HG03039 (cell line): ENCODE measurements around the gene PSMC3IP.
"Not testable (repeated sequence)": the region's sequence is repeated elsewhere in the genome, so short reads cannot be mapped to it uniquely, and the experiment has no call there.

Experiments used
- ATAC-seq: cut with Tn5 transposase; IDR thresholded peaks from one replicate; pipeline ENCODE4 v1.9.1; 2021; ENCODE audit warnings: mild to moderate bottlenecking, moderate library complexity; ENCODE audit not compliant: unreplicated experiment

The PSMC3IP gene, protein sequence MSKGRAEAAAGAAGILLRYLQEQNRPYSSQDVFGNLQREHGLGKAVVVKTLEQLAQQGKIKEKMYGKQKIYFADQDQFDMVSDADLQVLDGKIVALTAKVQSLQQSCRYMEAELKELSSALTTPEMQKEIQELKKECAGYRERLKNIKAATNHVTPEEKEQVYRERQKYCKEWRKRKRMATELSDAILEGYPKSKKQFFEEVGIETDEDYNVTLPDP

DNA sequence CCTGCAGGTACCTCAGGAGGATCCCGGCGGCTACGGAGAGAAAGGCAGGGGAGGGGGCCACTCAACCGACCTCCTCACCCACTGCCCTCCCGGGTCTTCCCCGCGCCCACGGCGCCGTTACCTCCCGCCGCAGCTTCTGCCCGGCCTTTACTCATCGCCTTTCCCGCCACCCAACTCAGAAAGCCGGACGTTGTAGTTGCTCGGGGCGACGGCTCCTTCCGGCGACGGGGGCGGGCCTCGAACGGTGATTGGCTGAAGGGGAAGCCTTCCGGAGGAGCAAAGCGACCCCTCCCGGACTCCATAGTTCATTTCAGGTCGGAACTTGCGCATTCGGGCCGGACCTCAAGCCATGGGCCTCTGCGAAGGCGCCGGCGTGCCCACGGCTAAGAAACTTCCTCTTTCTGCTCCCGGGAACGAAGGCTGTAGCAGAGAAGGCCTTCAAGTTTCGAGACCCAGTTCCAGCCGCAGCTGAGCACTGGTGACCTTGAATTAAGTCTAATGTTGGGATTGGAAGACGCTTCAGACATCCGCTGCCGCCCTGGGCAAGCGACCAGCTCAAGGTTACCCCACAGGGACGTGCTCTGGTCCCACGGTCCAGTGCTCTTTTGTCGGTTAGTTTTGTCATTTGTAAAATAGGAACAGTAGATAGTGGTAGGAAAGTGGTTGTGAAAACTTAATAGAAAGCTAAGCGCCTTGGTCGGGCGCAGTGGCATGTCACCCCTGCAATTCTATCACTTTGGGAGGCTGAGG lies at the start of gene PSMC3IP:
PSMC3IP (minus strand) TSS at position 198 of the 750 bp plus-strand sequence; CDS start at position 155, 43 bp downstream.
- ATAC-seq, result peak; percentile 51

DNA sequence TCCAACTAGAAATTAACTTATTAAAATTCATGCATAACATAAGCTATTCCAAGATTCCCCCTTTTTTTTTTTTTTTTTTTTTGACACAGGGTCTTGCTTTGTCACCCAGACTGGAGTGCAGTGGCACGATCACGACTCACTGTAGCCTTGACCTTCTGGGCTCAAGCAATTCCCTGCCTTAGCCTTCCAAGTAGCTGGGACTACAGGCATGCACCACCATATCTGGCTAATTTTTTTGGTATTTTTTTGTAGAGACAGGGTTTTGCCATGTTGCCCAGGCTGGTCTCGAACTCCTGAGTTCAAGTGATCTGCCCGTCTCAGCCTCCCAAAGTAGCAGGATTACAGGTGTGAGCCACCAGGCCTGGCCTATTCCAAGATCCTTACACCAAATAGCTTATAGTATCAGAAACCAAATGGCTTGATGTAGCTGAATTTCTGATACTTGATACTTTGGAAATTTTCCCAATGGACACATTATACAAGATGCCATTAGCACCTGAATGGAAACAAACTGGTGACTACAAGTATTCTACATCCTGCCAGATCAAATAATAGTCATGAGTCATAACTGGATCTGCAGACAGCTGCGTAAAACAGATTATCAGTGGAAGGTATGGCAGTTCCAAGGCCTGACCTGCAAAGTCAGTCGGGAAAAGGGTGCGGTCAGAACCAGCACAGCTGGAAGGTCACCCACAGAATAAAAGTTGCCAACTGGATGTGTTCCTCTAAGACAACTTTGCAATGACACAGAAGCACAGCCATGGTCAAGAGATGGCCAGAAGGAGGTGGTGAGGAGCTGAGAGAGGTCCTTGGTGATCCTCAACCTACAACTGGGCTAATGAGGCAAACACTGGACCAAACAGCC lies 46.4 kb upstream of the PSMC3IP start:
- ATAC-seq, result no peak

DNA sequence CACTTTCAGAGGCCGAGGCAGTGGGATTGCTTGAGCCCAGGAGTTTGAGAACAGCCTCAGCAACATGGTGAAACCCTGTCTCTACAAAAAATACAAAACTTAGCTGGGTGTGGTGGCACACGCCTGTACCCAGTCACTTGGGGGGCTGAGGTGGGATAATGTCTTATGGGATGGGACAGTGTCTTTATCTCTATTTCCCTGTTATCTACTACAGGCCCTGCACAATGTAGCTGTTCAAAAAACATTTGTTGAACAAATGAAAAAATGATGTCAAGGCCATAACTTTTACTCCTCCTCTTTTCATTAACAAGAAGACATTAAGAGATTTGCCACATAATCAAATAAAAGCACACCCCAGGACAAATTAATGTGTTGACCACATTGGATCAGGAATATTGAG lies 45.7 kb upstream of the PSMC3IP start:
- ATAC-seq, result no peak

DNA sequence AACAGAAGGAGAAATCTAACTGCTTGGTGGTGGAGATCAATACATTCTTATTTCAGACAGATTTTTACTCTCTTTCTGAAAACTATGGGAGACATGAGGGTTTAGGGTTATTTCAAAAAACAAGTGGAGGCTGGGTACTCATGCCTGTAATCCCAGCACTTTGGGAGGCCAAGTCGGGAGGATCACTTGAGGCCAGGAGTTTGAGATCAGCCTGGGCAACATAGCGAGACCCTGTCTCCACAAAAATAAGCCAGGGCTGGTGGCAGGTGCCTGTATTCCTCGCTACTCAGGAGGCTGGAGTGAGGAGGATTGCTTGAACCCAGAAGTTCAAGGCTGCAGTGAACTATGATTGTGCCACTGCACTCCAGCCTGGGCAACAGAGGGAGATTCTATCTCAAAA lies 44.5 kb upstream of the PSMC3IP start:
- ATAC-seq, result not testable (repeated sequence)

DNA sequence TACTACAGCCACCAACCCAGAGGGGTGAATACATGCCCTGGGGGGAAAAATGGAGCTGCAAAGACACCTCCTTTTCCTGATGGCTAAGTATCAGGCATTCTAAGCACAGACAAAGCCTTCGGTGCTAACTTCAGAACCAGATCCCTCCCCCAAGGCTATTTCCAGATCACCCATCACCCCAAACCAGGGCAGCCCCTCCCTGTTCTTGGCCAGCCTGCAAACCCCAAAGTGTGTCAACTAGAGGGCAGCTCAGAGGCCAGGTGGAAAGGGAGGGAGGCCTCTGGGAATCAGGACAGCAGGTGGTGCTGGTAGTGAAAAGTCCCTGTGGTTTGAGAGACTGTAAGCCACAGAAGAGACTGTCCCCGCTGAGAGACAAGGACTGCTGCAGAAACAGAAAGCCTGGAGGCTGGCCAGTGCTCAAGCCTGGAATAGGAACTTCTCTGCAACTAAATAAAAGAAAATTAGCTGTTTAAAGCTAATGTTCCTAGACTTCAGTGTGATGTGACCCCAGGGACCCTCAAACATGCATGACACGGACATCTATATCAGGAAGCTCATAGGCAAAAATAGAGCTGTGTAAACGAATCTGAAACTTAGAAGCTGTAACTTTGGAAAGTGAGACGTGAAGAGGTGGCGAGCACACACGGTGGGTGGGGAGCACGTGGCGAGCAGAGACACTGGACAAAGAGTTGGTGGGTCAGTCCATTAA lies 41.1 kb upstream of the PSMC3IP start:
- peak; percentile 81 for ATAC-seq

DNA sequence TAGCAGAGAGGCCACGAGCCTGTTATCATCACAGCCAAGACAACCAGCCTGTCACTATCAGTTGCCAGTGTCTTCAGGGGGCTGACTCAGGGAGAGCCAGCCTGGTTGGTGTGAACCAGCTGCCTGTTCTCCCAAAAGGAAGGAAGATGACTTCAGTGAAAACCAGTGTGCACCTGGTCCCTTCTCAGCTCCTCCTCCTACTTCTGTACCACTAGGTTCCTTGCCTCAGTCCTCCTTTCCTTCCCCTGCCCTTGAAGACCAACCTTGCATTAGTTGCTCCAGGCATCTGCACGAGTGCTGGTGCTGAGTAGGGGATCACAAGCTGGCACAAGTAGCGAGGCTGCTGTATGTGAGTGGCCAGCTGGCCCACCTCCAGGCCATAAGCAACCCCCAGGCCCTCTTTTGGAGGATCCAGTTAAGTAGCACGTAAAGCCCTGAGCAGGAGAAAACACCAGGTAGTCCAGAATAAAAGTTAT lies 40.5 kb upstream of the PSMC3IP start:
- ATAC-seq, result no peak

DNA sequence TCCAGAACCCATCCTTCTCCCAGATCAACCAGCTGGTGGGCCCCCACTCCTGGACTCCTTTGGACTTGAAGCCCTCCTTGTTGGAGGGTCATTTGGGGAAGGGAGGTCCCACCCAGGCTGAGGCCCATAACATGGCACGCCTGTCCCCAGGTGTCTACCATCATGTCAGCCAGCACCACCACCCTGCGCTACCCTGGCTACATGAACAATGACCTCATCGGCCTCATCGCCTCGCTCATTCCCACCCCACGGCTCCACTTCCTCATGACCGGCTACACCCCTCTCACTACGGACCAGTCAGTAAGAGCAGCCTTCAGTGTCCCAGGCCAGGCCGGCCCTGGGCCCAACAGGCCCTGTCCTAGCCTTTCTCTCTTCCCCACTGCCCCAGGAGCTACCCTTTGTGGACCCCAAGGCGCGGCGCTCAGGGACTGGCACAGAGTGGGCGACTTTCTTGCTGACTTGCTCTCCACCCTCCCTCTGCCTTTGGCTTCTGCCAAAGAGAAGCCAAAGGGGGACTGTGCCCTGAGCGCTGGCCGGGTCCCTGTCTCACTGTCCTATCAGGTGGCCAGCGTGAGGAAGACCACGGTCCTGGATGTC lies 36.3 kb upstream of the PSMC3IP start:
- ATAC-seq, result no peak

DNA sequence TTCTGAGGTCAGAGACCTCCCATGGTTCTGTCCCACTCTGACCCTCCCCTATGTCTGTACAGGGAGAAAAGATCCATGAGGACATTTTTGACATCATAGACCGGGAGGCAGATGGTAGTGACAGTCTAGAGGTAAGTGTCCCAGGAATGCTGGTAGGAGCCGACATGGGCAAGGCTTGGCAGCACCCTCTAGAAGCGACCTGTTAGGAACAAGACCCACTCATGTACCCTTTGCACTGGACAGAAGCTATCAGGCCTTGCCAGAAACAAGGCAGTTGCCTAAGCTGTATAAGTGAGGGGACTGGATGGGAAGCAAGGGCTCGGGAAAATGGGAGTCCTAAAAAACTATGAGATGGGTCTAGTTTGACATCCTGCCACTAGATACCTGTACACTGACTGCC lies 34.5 kb upstream of the PSMC3IP start:
- ATAC-seq, result no peak

DNA sequence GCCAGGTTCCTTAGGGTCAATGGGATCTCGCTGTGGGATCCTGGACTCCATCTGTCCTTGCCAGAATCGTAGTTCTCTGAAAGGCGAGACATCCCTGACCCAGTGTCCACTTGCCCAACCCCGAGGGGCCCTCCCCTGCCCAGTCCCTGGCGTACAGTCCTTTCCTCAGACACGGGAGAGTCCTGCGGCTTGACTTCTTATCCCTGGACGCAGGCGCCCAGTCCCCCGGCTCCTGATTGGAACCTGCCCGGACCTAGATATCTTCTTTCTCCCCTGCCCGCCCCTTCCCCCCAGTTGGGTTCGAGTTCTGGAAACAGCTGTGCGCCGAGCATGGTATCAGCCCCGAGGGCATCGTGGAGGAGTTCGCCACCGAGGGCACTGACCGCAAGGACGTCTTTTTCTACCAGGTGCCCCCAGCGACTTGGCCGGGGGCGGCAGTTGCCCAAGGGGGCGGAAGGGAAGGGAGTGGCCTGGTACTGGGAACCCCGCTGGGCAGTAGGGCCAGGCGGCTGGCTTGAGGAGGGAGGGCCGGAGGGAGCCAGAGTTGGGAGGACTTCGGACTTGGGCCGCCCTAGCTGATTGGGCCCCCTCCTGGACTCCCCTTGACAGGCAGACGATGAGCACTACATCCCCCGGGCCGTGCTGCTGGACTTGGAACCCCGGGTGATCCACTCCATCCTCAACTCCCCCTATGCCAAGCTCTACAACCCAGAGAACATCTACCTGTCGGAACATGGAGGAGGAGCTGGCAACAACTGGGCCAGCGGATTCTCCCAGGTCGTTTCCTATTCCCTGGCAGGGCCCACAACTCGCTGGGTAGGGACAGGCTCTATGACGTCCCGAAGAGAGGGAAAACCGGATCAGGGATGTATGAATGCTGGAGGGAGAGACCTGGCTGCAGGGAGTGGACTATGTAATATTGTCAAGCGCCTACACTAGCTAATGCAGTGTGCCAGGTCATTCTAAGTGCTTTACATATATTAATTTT lies 32.6 kb upstream of the PSMC3IP start:
- not testable (repeated sequence) for ATAC-seq

DNA sequence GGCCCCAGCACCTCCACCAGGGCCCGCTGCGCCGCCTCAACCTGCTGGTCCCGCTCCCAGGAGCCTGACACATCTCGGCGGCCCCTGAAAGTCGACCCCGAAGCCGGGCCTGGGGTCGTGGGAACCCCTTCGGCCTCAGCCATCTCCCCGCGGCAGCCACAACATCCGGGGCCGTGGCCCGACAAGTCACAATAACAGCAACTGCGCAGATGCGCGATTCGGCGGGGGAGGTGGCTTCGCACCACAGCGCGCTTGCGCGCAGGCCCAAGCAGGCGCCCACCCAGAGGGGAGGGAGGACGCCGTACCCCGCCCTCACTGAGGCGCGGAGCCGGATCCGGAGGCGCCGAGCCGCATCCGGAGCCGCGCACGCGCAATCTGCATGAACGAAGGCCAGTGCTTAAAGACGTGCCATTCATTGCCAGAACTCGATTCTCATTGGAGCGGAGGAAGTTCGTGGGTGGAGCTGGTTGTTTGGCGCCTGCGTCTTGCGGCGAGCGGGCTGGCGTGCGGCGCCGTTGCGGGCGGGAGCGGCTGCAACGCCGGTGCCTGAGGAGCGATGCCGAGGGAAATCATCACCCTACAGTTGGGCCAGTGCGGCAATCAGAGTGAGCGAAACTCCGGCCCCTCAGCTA lies 31.8 kb upstream of the PSMC3IP start, which contains the start of the genes RETREG3 and TUBG1:
RETREG3 (minus strand) TSS at position 193 of the 632 bp plus-strand sequence; CDS start at position 143, 50 bp downstream.
TUBG1 (plus strand) TSS at position 502 of the 632 bp plus-strand sequence; CDS start at position 557, 55 bp downstream.
- ATAC-seq, result peak; percentile 83

DNA sequence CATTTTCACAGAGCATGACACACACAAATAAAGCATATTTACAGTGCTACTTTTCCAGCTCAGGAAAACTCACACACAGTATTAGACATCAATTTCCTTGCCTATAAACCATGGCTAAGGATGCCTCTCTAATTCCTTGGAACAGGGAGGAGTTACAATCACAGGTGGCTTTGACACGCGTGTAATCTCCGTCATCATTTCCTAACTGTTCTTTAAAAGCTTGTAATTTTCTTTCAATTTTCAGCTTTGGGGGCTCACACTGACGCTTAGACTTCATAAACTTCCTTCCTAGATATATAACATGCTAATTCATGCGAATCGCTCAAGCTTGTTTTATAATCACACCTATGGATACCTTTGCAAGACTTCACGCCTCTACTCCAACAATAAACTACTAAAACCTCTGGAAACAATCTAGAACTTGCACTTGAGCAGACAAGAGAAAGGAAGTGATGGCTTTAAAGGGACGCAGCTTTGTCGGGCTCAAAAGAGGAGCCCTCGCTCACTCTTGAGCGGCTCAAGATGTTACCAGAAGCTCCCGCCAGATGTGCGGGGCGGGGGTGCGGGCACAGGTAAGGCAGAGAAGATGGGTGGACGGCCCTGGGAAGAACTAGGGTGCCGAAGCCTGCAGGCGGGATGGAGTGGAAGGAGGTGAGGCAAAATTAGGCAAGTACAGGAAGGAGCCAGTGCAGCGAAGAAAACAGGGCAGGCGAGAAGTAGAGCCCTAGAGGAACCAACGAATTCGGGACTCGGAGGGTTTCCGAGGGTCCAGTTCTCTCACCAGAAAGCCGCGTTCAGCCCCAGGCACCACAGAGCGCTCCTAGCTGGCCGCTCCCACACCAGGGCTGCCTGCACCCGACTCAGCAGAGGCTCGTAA lies 31.0 kb upstream of the PSMC3IP start:
- ATAC-seq, result peak; percentile 23

DNA sequence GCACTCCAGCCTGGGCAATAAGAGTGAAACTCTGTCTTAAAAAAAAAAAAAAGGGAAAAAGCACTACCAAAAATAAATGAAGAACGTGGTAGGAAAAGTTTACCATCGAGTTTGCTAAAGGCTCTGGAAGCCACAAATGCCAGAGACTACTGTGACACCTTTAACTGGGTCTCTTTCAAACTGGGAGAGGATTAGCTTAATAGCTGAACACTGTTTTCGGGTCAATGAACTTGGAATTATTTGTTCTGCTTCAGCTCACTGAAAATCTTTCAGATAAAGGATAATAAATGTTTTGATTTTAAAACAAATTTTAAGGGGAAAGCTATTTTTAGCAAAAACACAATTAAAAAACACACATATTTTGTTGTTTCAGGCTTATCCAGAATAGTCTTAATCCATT lies 30.2 kb upstream of the PSMC3IP start:
- ATAC-seq, result no peak

DNA sequence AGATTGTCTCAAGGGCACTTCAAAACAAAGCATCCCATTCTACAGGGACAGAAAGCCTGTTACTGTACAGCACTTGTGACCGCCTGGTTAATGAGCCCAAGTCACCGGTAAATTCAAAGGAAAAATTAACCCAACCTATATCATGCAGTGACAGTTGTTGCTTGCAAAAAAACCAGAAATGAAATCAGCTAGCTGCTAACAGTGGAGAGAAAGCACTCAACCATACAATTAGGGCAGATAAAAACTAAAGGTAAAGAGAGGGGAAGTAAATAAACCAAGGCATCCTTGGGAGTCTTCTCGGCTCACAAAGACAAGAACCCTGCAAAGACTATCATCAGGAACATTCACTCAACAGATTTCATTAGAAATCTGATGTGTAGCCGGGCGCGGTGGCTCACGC lies 25.8 kb upstream of the PSMC3IP start:
- ATAC-seq, result no peak

DNA sequence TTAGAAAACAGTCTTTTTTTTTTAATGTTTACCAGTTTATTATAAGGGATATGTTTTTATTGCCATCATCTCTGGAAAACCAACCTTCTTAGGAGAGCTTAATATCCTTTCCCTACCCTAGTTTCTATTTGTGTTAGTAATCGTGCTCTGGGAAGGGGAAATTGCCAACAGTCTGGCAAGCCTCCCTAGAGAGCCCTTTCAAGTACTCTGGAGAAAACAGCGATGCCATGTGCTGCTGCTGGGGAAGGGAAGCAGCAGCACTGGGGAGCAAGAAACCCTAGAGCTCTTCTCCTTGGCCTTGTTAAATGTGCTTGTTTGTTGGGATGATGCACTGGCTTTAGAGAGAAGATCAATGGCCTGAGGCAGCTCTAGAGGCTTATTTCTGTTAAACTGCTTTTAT lies 21.4 kb upstream of the PSMC3IP start:
- no peak for ATAC-seq

DNA sequence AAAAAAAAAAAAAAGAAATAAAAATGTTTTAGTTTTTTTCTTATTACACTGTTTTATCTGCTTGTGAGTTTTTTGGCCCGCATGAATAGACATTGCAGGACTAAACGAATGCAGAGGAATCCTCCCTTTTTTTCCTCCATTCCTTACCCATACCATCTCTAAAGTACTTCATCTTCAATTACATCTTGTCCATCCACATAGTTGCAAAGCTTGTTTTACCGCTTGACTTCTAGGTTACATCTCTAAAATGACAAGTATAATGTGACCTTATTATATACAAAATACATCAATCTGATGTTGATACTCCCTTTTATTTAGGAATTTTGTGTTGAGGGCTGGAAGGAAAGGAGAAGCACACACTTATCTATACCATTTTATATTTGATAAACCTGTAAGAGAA lies 18.9 kb upstream of the PSMC3IP start:
- no peak for ATAC-seq

DNA sequence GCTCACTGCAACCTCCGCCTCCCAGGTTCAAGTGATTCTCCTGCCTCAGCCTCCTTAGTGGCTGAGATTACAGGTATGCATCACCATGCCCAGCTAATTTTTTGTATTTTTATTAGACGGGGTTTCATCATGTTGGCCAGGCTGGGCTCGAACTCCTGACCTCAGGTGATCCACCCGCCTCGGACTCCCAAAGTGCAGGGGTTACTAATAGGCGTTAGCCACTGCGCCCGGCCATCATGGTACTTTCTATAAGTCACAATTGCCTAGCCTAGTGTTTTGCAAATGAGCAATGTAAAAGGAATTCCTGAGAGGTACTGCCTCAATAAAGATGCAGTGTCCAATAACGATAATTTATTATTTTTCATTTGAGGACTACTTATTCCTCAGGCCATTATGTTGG lies 13.9 kb upstream of the PSMC3IP start:
- ATAC-seq, result no peak

DNA sequence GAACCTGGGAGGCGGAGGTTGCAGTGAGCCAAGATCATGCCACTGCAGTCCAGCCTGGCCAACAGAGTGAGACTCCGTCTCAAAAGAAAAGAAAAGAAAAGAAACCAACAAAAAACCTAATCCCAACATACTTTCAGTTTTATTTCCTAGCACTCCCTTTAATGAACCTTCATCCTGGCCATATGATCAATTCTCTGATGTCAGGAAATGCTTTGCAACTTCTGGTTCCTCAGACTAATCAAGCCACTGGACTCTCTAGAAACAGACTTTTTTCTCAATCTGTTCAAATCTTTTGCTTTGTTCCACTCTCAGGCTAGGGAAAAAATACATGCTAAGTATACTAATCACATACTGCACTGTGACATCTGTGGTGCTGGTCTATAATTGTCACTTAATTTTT lies 13.4 kb upstream of the PSMC3IP start:
- no peak for ATAC-seq
